ENCODE measurements around the gene ASTN2. TPM values are rescaled to one million over a fixed set of nuclear protein-coding genes. Genes with fewer than 3 reads are reported as not detected.

Gene ASTN2
- total RNA-seq, 4 donors from 2014 or later: 3.3 to 10.2 (median 6.3) TPM

GRCh38 chr9:116935149-116935897 is 479.5 kb downstream of the ASTN2 start:
- Histone ChIP-seq H3K36me3 (no peaks in the 10 kb centered on the region), H3K27ac (no peak overlapping the region), H3K4me3 (no peak overlapping the region), H3K4me1 (no peaks in the 10 kb centered on the region), H3K9me3 (no peaks in the 10 kb centered on the region), H3K27me3 (no peaks in the 10 kb centered on the region)
- DNase-seq: no peak
- TF ChIP-seq CTCF (IDR thresholded peaks at IDR 0.05): no peak
- TF ChIP-seq POLR2A (IDR thresholded peaks at IDR 0.05): no peak

GRCh38 chr9:116934131-116934530 is 480.7 kb downstream of the ASTN2 start:
- no peaks in the 10 kb centered on the region for H3K36me3 ChIP-seq
- H3K9me3 ChIP-seq: no peaks in the 10 kb centered on the region
- H3K4me1 ChIP-seq: no peaks in the 10 kb centered on the region
- TF ChIP-seq CTCF (IDR thresholded peaks at IDR 0.05) (no peak), POLR2A (IDR thresholded peaks at IDR 0.05) (no peak)
- no peak overlapping the region for H3K4me3 ChIP-seq
- no peaks in the 10 kb centered on the region for H3K27me3 ChIP-seq
- no peak for DNase-seq
- no peak overlapping the region for H3K27ac ChIP-seq

GRCh38 chr9:116933251-116933650 is 481.6 kb downstream of the ASTN2 start:
- TF ChIP-seq POLR2A (IDR thresholded peaks at IDR 0.05) (no peak), CTCF (IDR thresholded peaks at IDR 0.05) (no peak)
- Histone ChIP-seq H3K4me3 (no peak overlapping the region), H3K27me3 (no peaks in the 10 kb centered on the region), H3K27ac (no peak overlapping the region), H3K9me3 (no peaks in the 10 kb centered on the region), H3K36me3 (no peaks in the 10 kb centered on the region), H3K4me1 (no peaks in the 10 kb centered on the region)
- no peak for DNase-seq

GRCh38 chr9:116929621-116930020 is 485.2 kb downstream of the ASTN2 start:
- Histone ChIP-seq H3K27ac (no peak overlapping the region), H3K9me3 (no peaks in the 10 kb centered on the region), H3K27me3 (no peaks in the 10 kb centered on the region), H3K4me1 (no peaks in the 10 kb centered on the region), H3K4me3 (no peak overlapping the region), H3K36me3 (no peaks in the 10 kb centered on the region)
- TF ChIP-seq CTCF (IDR thresholded peaks at IDR 0.05) (no peak), POLR2A (IDR thresholded peaks at IDR 0.05) (no peak)
- DNase-seq: no peak

GRCh38 chr9:116928884-116929283 is 486.0 kb downstream of the ASTN2 start:
- H3K4me1 ChIP-seq: no peaks in the 10 kb centered on the region
- DNase-seq: no peak
- H3K36me3 ChIP-seq: no peaks in the 10 kb centered on the region
- H3K27ac ChIP-seq: no peak overlapping the region
- TF ChIP-seq POLR2A (IDR thresholded peaks at IDR 0.05): no peak
- TF ChIP-seq CTCF (IDR thresholded peaks at IDR 0.05): no peak
- no peak overlapping the region for H3K4me3 ChIP-seq
- no peaks in the 10 kb centered on the region for H3K27me3 ChIP-seq
- no peaks in the 10 kb centered on the region for H3K9me3 ChIP-seq

Data from Peyer's patch (tissue), 4 donors.